Bronchial epithelial cell (primary cell): ENCODE data around the gene CLIC1. TPM values are rescaled to one million over a fixed set of nuclear protein-coding genes. Genes with fewer than 3 reads are reported as not detected.

Source experiments
- DNase-seq: peaks from one replicate; pipeline ENCODE4 v3.0.0-alpha.2; 2010; ENCODE audit warnings: low read depth
- FAIRE-seq: peaks from 2 replicates; lab custom pipeline; 2011; peaks lifted over from hg19 to GRCh38; lab: Jason Lieb, UNC
- H3K27me3 ChIP-seq: 2 replicates; pipeline ENCODE4 v1.5.1; 2011; ENCODE audit warnings: low read length; ENCODE audit not compliant: control insufficient read depth, insufficient read depth
- H3K36me3 ChIP-seq: 2 replicates; pipeline ENCODE4 v1.5.1; 2011; ENCODE audit warnings: low read length; ENCODE audit not compliant: control insufficient read depth, insufficient read depth
- H3K4me3 ChIP-seq: 2 replicates; pipeline ENCODE4 v1.5.1; 2011; ENCODE audit warnings: mild to moderate bottlenecking, low read depth, low read length, control low read depth
- total RNA-seq: library from RNA; depleted of rRNA; stranded (reverse); fragments of >200 nt; gene quantifications from 2 replicates; pipeline ENCODE4 v1.2.1, GENCODE V29; 2014
- TF ChIP-seq, protein P1 (sequence below): IDR thresholded peaks from 2 replicates; pipeline ENCODE4 v1.5.1; 2011; ENCODE audit warnings: mild to moderate bottlenecking, moderate library complexity, low read length, control low read depth, inconsistent platforms; ENCODE audit not compliant: insufficient read depth, severe bottlenecking

Gene CLIC1
- total RNA-seq, 1 donor from 2014 or later, result 480 TPM

DNA sequence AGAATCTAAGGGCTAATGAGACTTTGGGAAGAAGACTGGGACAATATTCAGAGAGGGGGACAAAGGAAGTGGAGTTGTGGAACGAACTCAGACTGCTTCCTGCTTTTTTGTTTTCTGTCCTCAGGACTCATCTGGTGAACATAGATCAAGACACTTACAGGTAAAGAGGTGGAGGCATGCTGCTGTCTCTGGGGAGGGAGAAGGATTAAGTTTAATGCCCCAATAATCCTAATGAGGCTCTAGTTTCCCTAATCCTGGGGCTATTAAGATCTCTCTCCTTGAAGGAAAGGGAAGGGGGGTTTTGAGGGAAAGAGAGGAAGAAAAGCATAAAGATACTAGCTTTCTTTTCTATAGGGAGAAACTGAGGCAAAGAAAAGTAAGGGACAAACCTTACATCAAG is 8.1 kb upstream of the CLIC1 start:
- DNase-seq (no peak), FAIRE-seq (no peak)
- Histone ChIP-seq H3K4me3 (no peak overlapping the region), H3K36me3 (peaks cover 5% of the 10 kb centered on the region), H3K27me3 (no peaks in the 10 kb centered on the region)
- TF ChIP-seq, protein P1, sequence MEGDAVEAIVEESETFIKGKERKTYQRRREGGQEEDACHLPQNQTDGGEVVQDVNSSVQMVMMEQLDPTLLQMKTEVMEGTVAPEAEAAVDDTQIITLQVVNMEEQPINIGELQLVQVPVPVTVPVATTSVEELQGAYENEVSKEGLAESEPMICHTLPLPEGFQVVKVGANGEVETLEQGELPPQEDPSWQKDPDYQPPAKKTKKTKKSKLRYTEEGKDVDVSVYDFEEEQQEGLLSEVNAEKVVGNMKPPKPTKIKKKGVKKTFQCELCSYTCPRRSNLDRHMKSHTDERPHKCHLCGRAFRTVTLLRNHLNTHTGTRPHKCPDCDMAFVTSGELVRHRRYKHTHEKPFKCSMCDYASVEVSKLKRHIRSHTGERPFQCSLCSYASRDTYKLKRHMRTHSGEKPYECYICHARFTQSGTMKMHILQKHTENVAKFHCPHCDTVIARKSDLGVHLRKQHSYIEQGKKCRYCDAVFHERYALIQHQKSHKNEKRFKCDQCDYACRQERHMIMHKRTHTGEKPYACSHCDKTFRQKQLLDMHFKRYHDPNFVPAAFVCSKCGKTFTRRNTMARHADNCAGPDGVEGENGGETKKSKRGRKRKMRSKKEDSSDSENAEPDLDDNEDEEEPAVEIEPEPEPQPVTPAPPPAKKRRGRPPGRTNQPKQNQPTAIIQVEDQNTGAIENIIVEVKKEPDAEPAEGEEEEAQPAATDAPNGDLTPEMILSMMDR, result no peak

DNA sequence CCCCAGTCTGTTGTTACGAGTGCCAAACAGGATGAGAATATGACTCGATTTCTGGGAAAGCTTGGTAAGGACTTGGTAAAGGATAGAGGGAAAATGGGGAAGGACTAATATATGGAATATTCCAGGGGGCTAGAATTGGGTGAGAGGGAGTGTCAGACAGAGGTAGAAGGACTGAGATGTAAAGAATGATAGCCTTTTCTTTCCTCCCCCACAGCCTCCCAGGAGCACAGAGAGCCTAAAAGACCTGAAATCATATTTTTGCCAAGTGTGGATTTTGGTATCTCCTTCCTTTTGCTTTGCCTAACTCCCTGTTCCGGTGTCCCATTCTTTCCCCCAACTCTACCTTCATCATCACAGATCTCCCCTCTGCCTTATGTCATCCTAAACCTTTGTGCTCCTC is 6.6 kb upstream of the CLIC1 start:
- H3K36me3 ChIP-seq, result peaks cover 5% of the 10 kb centered on the region
- H3K4me3 ChIP-seq, result no peak overlapping the region
- H3K27me3 ChIP-seq, result no peaks in the 10 kb centered on the region
- DNase-seq (no peak), FAIRE-seq (no peak)
- TF ChIP-seq, protein P1, result no peak

DNA sequence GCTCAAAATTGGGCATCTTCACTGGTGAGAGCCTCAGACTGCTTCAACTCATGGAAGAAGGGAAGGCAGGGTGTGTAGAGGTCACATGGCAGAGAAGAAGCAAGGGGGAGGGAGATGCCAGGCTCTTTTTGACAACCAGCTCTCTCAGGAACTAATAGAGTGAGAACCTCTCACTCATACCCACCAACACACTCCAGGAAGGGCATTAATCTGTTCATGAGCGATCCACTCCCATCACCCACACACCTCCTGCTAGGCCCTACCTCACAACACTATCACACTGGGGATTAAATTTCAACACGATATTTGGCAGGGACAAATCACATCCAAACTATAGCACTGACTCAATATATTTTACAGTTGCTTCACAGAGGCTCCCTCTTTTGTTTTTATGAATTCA is 5.5 kb upstream of the CLIC1 start:
- DNase-seq (no peak), FAIRE-seq (no peak)
- TF ChIP-seq, protein P1, result no peak
- Histone ChIP-seq H3K36me3 (peaks cover 3% of the 10 kb centered on the region), H3K4me3 (no peak overlapping the region), H3K27me3 (no peaks in the 10 kb centered on the region)

DNA sequence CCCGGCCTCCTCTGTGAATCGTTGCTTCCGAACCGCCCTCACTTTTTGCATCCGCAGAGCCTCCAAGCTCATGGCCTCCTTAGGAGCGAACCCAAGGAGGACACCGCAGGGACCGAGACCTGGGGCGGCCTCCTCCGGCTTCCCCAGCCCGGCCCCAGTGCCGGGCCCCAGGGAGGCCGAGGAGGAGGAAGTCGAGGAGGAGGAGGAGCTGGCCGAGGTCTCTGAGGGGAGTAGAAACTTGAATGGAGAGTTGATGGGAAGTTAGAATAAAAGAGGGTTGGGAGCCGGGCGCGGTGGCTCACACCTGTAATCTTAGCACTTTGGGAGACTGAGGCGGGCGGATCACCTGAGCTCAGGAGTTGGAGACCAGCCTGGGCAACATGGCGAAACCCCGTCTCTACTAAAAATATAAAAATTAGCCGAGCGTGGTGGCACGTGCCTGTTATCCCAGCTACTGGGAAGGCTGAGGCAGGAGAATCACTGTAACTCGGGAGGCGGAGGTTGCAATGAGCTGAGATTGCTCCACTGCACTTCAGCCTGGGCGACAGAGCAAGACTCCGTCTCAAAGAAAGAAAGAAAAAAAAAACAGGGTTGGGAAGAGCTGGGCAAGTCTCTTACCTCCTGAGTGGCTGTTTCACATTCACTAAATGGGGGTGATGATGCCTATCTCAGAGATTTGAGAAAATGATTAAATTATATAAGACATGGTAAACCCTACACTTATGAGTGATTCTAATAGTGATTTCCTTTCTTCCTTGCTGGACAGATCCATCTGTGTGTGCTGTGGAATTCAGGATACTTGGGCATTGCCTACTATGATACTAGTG is 4.3 kb upstream of the CLIC1 start:
- H3K27me3 ChIP-seq, result no peaks in the 10 kb centered on the region
- H3K4me3 ChIP-seq, result peak overlapping the region; percentile 62
- DNase-seq, result no peak
- no peak for FAIRE-seq
- H3K36me3 ChIP-seq, result peaks cover 3% of the 10 kb centered on the region
- TF ChIP-seq, protein P1, result no peak

DNA sequence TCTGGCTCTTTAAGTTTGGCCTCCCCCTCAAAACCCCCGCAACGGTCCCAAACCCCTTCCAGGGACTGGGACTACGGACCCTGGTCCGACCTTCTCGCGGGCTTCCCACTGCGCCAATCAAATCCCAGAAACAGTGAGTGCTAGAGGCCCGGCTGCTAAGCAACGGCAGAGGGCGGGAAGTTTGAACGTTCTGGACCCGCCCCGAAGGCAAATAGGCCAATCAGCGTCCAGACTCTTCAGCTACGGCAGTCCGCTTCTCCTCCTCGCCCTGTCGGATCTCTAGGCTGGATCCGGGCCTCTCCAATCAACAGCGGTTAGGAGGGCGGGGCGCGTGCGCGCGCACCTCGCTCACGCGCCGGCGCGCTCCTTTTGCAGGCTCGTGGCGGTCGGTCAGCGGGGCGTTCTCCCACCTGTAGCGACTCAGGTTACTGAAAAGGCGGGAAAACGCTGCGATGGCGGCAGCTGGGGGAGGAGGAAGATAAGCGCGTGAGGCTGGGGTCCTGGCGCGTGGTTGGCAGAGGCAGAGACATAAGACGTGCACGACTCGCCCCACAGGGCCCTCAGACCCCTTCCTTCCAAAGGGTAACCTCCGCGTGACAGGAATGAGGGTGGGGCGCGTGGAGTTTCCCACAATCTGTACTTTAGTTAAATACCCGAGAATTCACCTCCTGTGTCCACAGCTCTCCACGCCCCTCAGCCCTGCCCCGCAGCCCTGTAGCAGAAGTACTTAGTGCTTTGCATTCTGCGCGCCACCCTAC is 3.5 kb upstream of the CLIC1 start, which contains the start of gene MSH5:
TSS of gene MSH5 (plus strand) at position 367 of the 758 bp plus-strand sequence. CDS start 462 bp downstream, outside the sequence.
- Histone ChIP-seq H3K27me3 (no peaks in the 10 kb centered on the region), H3K36me3 (peaks cover 3% of the 10 kb centered on the region), H3K4me3 (peak within 1 kb of the TSS; percentile 62)
- TF ChIP-seq, protein P1, result no peak
- peak; percentile 98 for DNase-seq
- no peak for FAIRE-seq
